K562 (cell line): ENCODE measurements around the gene C2orf92. TPM values are rescaled to one million over a fixed set of nuclear protein-coding genes. Genes with fewer than 3 reads are reported as not detected.

Experiments used
- ATAC-seq: fragments of 200-7000 bp; cut with Tn5 transposase; 3 replicates; pipeline ENCODE4 v1.9.1; 2020; ENCODE audit warnings: moderate library complexity
- BruUV-seq: library from RNA; stranded (reverse); fragments of 400-500 nt; replicated peaks from 2 replicates; lab custom pipeline; 2021; lab: Mats Ljungman, UMichigan
- CTCF ChIA-PET: fragments of 300-600 bp; formaldehyde crosslinking; extraction: SDS; loops from one replicate; lab custom pipeline; 2021; ENCODE audit warnings: low intra/inter-chr PET ratio; lab: Yijun Ruan, JAX
- POLR2A ChIA-PET: fragments of 300-600, 350-650 bp; sonication (Branson Sonifier 250); formaldehyde crosslinking; extraction: SDS; loops from one replicate; lab custom pipeline; 2021; ENCODE audit warnings: antibody characterized with exemption, inconsistent platforms; lab: Yijun Ruan, JAX
- DNase-seq, 4 experiments: peaks; one replicate each; pipeline versions ENCODE4 v3.0.0 to v3.0.0-alpha.2; 2011 to 2018; ENCODE audit warnings: low spot score in 3 of 4, mixed read lengths in 3 of 4; ENCODE audit errors: extremely low read depth in 1 of 4
- FAIRE-seq: peaks from 2 replicates; lab custom pipeline; 2011; peaks lifted over from hg19 to GRCh38; lab: Jason Lieb, UNC
- H2AFZ ChIP-seq: 2 replicates; pipeline ENCODE4 v1.6.0; 2011; ENCODE audit warnings: low read depth, low read length, control low read depth, inconsistent platforms
- H3K27ac ChIP-seq: fragments of 200-600 bp; 3 replicates; pipeline ENCODE4 v1.8.0; 2011; ENCODE audit warnings: low read depth, mild to moderate bottlenecking, control low read depth, inconsistent platforms, low read length, moderate library complexity, mixed read lengths; ENCODE audit errors: extremely low read depth
- H3K27me3 ChIP-seq, 2 experiments: fragments of 300-600 bp in 1 of 2; 2 replicates in 1 of 2; 3 replicates in 1 of 2; pipeline versions ENCODE4 v1.6.0 to v1.8.0; 2011; ENCODE audit warnings: inconsistent platforms in 2 of 2, low read length in 2 of 2, mild to moderate bottlenecking in 1 of 2, mixed read lengths in 1 of 2, moderate library complexity in 1 of 2; ENCODE audit not compliant: control insufficient read depth in 2 of 2, insufficient read depth in 2 of 2
- H3K36me3 ChIP-seq: fragments of 300-600 bp; 3 replicates; pipeline ENCODE4 v1.8.0; 2011; ENCODE audit warnings: mild to moderate bottlenecking, low read length, inconsistent platforms; ENCODE audit not compliant: control insufficient read depth, insufficient read depth
- H3K4me1 ChIP-seq, 2 experiments: fragments of 200-600 bp in 1 of 2; replicated peaks in 1 of 2; 2 replicates in 1 of 2; 3 replicates in 1 of 2; pipeline versions ENCODE4 v1.5.1 to v1.8.0; 2011; ENCODE audit warnings: inconsistent platforms in 2 of 2, low read length in 2 of 2, mild to moderate bottlenecking in 1 of 2, mixed read lengths in 1 of 2, moderate library complexity in 1 of 2; ENCODE audit not compliant: control insufficient read depth in 2 of 2, insufficient read depth in 2 of 2
- H3K4me2 ChIP-seq: 2 replicates; pipeline ENCODE4 v1.6.1; 2011; ENCODE audit warnings: low read length, control low read depth, inconsistent platforms, mixed read lengths; ENCODE audit not compliant: insufficient read depth
- H3K4me3 ChIP-seq: fragments of 200-600 bp; sonication (generic), shearing (Covaris generic); 2 replicates; pipeline ENCODE4 v1.5.1; 2016; ENCODE audit warnings: control low read depth, inconsistent platforms
- H3K79me2 ChIP-seq: fragments of 200-600 bp; 3 replicates; pipeline ENCODE4 v1.8.0; 2011; ENCODE audit warnings: low read length, inconsistent platforms; ENCODE audit not compliant: control insufficient read depth, insufficient read depth
- H3K9ac ChIP-seq, 2 experiments: 2 replicates each; pipeline versions ENCODE4 v1.6.0 to v1.6.1; 2011; ENCODE audit warnings: low read depth in 2 of 2, low read length in 2 of 2, control low read depth in 1 of 2, inconsistent platforms in 1 of 2, mild to moderate bottlenecking in 1 of 2, mixed read lengths in 1 of 2; ENCODE audit not compliant: insufficient read depth in 1 of 2
- H3K9me1 ChIP-seq: one replicate; pipeline ENCODE4 v1.6.0; 2011; ENCODE audit warnings: inconsistent platforms, mild to moderate bottlenecking, low read length, moderate library complexity; ENCODE audit not compliant: control insufficient read depth, insufficient read depth
- H3K9me3 ChIP-seq: replicated peaks from 2 replicates; pipeline ENCODE4 v1.5.1; 2011; ENCODE audit warnings: low read depth, low read length, inconsistent platforms; ENCODE audit not compliant: control insufficient read depth, insufficient read depth
- H4K20me1 ChIP-seq: replicated peaks from 2 replicates; pipeline ENCODE4 v1.6.1; 2011; ENCODE audit warnings: low read length, inconsistent platforms, mixed read lengths; ENCODE audit not compliant: control insufficient read depth, insufficient read depth
- ELF2 ChIP-seq: fragments of 250-450 bp; sonication (Bioruptor Pico); IDR thresholded peaks from 2 replicates; pipeline ENCODE4 v1.5.0; 2021; ENCODE audit warnings: mild to moderate bottlenecking
- PRMT5 ChIP-seq: sonication (generic); formaldehyde crosslinking; IDR thresholded peaks from 2 replicates; pipeline ENCODE4 v1.5.0; 2020; ENCODE audit warnings: missing genetic modification reagents
- SPI1 ChIP-seq: IDR thresholded peaks from 2 replicates; pipeline ENCODE4 v1.6.1; 2011; ENCODE audit warnings: low read depth, low read length, control low read depth, borderline replicate concordance
- ZKSCAN8 ChIP-seq: fragments of 200-800 bp; sonication (Bioruptor generic); IDR thresholded peaks from 2 replicates; pipeline ENCODE4 v1.6.1; 2016; ENCODE audit warnings: missing genetic modification characterization, missing compliant biosample characterization
- ZNF282 ChIP-seq: sonication (generic); formaldehyde crosslinking; IDR thresholded peaks from 2 replicates; pipeline ENCODE4 v1.8.1; 2023; ENCODE audit warnings: missing genetic modification reagents
- ZNF41 ChIP-seq: fragments of 250-450 bp; sonication (Bioruptor Pico); conservative IDR thresholded peaks from 2 replicates; pipeline ENCODE4 v1.4.0; 2020; ENCODE audit warnings: mild to moderate bottlenecking
- WGBS: fragments of 100-300 bp; shearing (Covaris generic); methylation state at CpG from one replicate; pipeline ENCODE4 v1.1.6; 2016; ENCODE audit warnings: low coverage, mixed read lengths; ENCODE audit not compliant: insufficient coverage; ENCODE audit errors: missing lambda C conversion rate; 5-methylcytosine and 5-hydroxymethylcytosine counted together
- in situ Hi-C: fragments of 300-500 bp; cut with MboI; formaldehyde crosslinking; loops from 4 replicates; pipeline ENCODE4 v1.15.0; 2018; ENCODE audit warnings: inconsistent platforms, mixed read lengths
- intact Hi-C: fragments of 100-400 bp; cut with micrococcal nuclease; formaldehyde crosslinking; loops from 2 replicates; pipeline ENCODE4 v1.14.2; 2022
- polyA plus RNA-seq, 8 experiments: library from polyadenylated mRNA; depleted of rRNA in 4 of 8; stranded (reverse) in 5 of 8; unstranded in 3 of 8; fragments of >200 nt; fragmentation: Nextera tagmentation in 2 of 8; fragmentation: Illumina TruSeq in 1 of 8; extraction: Ambion mirVana in 2 of 8; extraction: Trizol in 1 of 8; gene quantifications; 2 replicates each; pipeline versions ENCODE4 v1.2.1 to v1.2.3, GENCODE V29; 2011 to 2014; ENCODE audit warnings: inconsistent platforms in 1 of 8, missing spikeins in 1 of 8
- total RNA-seq, 7 experiments: library from RNA; depleted of rRNA in 6 of 7; stranded (reverse); fragments of >200 nt in 6 of 7; fragmentation: Illumina TruSeq in 2 of 7; extraction: Trizol in 2 of 7; gene quantifications; 2 replicates each; pipeline versions ENCODE4 v1.2.1 to v1.2.3, GENCODE V29; 2011 to 2021; ENCODE audit warnings: low replicate concordance in 1 of 7

C2orf92 gene
- total and polyA plus RNA-seq, 9 of the 15 experiments (the other 6 are each of a cell fraction or from before 2014, with no cell fraction given): 0.65 to 6.8 (median 3.6) TPM

DNA sequence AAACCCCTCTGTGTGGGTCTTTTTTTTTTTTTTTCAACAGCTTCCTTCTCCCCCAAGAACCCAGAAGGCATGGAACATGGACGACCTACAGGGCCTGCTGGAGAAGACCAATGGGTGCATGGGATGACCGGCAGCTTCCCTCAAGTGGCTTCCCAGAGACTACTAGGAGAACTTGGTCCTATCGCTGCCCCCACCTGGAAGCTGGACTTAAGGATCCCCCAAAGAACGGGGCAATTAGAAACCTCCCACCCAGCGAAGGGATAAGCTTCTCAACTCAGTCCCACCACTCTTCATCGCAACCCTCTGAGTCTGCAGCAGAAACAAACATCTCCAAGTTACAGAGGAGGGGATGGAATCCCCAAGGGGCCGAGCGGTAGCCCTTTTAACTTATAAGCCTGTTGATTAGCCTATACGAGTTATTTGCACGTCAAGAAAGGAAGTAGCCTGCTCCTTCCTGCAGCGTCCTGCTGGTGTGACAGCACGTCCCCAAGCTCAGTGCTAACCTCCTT is 7.1 kb upstream of the C2orf92 start:
- H4K20me1 ChIP-seq: no peaks in the 10 kb centered on the region; the same call in 1 of the 2 replicates
- CTCF ChIA-PET: no interaction called here
- peak in 3 of 4 experiments; percentile 9 to 45 (median 44) for DNase-seq
- POLR2A ChIA-PET: interaction anchor here (0.6 to 4.9 kb wide), 7 partner anchors 11 to 735 kb away, joined by 3 to 135 read pairs (median 4); partner anchors contain the start of gene COX5B
- H3K79me2 ChIP-seq: peaks cover 45% of the 10 kb centered on the region
- FAIRE-seq: no peak
- 6% methylated on average over 12 of the region's 12 CpGs for WGBS
- H3K9me1 ChIP-seq: peaks cover 3% of the 10 kb centered on the region
- H2AFZ ChIP-seq: no peak overlapping the region
- TF ChIP-seq ZNF282 (CRISPR knock-in tag) (no peak), ZKSCAN8 (CRISPR knock-in tag) (peak; percentile 58; the same call in 1 of the 2 replicates), PRMT5 (CRISPR knock-in tag) (no peak), SPI1 (peak; percentile 36; the same call in 1 of the 2 replicates), ZNF41 (no peak), ELF2 (CRISPR knock-in tag) (0 out of 2 replicates have a peak, but pooled peaks have one; percentile 55)
- H3K4me3 ChIP-seq: peak overlapping the region; percentile 66
- no peak; the same call in 2 of the 3 replicates for ATAC-seq
- H3K9ac ChIP-seq: peak overlapping the region; percentile 86 to 98; a peak in 3 of 4 replicates
- in situ Hi-C loops: no loop called here
- no peaks in the 10 kb centered on the region for H3K9me3 ChIP-seq
- BruUV-seq: TSS peak; percentile 56
- intact Hi-C loops: no loop called here
- no peaks in the 10 kb centered on the region for H3K27me3 ChIP-seq
- peaks cover 46% of the 10 kb centered on the region; the same call in 2 of the 3 replicates for H3K36me3 ChIP-seq
- H3K27ac ChIP-seq: peak overlapping the region; percentile 98
- peak overlapping the region; percentile 97 for H3K4me2 ChIP-seq
- H3K4me1 ChIP-seq: peaks cover 21 to 52% of the 10 kb centered on the region in 2 experiments; a peak in 4 of 5 replicates
